ENCODE results near the gene TPMT.
"Not testable (repeated sequence)": the region's sequence is repeated elsewhere in the genome, so short reads cannot be mapped to it uniquely, and the experiment has no call there.

The TPMT gene

GRCh38 chr6:18154507-18155149 is at the start of gene TPMT:
TSS of gene TPMT (minus strand) at chr6:18155077. CDS start at chr6:18149127, 5,950 bp downstream.
- DNase-seq, result no peak

- no peak for DNase-seq
Measured at GRCh38 chr6:18203786-18204185, 48.9 kb upstream of the TPMT start.

GRCh38 chr6:18192026-18192425 is 37.1 kb upstream of the TPMT start:
- no peak for DNase-seq

- DNase-seq, result no peak
Measured at GRCh38 chr6:18189196-18189595, 34.3 kb upstream of the TPMT start.

DNA sequence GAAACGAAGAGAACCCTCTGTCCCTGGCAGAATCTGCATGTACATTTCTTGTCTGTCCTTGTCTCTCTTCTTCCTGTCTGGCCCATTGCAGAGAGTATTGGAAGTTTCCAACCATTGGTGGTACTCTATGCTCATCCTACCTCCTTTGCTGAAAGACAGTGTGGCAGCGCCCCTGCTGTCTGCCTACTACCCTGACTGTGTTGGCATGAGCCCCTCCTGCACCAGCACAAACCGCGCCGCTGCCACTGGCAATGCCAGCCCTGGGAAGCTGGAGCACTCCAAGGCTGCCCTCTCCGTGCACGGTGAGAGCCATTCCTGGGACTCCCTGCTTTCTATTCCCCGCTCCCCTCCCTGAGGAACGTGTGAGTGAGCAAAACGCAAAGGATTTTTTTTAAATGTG is 32.8 kb upstream of the TPMT start:
- no peak for DNase-seq

DNA sequence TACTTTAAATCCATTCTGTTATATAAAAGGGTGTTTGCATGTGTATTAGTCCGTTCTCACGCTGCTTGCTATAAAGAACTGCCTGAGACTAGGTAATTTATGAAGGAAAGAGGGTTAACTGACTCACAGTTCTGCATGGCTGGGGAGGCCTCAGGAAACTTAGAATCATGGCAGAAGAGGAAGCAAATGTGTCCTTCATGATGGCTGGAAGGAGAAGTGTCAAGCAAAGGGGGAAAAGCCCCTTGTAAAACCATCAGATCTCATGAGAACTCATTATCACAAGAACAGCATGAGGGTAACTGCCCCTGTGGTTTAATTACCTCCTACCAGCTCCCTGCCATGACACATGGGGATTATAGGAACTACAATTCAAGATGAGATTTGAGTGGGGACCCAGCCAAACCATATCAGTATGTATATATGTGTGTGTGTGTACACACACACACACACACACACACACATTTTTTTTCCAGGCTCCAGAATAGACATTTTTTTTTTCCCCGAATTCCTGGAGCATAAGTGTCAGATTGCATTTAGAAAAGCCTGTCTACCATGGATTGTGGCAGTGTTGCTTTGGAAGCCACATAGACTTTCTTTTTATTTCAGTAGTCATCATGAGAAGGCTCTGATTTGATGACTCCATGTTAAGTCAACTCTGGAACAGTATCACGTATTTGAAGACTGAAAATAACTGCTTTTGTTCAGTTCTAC is 31.8 kb upstream of the TPMT start:
- no peak for DNase-seq

- DNase-seq, result no peak
Measured at GRCh38 chr6:18186033-18186432, 31.2 kb upstream of the TPMT start.

- DNase-seq, result no peak
Measured at GRCh38 chr6:18185624-18186023, 30.7 kb upstream of the TPMT start.

DNA sequence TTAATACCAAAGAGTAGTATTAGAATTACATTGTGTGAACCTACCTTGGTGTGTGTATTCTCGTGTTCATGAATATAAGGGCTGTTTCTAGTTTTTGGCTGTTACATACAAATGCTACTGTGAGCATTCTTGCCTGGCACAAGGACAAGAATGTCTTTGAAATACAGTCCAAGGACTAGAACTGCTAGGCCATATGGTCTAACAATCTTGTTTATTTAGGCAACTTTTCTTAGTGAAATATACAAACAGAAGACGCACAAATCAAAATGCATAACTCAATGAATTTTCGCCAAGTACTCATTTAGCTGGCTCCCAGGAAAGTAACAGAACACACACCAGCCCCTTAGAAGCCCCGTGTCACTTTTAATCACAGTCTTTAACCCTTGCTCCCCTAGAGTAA is 28.9 kb upstream of the TPMT start:
- DNase-seq, result no peak

DNA sequence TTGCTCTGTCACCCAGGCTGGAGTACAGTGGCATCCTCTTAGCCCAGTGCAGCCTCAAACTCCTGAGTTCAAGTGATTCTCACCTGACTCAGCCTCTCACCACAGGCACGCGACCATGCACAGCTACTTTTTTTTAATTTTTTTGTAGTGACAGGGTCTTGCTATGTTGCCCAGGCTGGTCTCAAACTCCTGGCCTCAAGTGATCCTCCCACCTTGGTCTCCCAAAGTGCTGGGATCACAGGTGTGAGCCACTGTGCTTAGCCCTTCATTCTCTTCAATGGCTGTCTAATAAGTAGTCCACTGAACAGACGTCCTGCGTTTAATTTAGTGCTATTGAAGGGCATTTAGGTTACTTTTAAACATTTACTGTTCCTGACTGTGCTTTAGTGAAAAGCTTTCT is 27.7 kb upstream of the TPMT start:
- no peak for DNase-seq

DNA sequence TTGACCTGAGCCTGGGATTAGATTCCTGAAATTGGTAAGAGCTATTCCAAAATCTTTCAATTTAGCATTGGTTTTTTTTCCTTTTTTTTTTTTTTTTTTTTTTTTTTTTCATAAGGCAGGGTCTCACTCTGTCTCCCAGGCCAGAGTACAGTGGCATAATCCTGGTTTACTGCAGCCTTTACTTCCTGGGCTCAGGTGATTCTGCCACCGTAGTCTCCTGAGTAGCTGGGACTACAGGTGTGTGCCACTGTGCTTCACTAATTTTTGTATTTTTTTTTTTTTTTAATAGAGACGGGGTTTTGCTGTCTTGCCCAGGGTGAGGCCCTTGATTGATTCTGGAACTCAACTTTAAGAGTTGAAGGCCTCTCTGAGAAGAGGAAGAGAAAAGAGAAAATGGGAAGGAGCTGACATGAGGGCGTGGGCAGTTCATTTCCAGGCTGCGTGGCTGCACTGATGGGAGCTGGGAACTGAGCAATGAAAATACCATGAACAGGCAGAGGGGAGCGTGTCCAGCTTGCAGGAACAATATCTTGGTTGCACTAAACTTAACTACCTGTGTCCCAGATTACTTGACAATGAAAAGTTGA is 25.0 kb upstream of the TPMT start:
- DNase-seq, result no peak

GRCh38 chr6:18178960-18179615 is 24.2 kb upstream of the TPMT start:
- DNase-seq, result no peak

- no peak for DNase-seq
Measured at GRCh38 chr6:18177286-18177965, 22.5 kb upstream of the TPMT start.

GRCh38 chr6:18176198-18176597 is 21.3 kb upstream of the TPMT start:
- DNase-seq, result not testable (repeated sequence)

DNA sequence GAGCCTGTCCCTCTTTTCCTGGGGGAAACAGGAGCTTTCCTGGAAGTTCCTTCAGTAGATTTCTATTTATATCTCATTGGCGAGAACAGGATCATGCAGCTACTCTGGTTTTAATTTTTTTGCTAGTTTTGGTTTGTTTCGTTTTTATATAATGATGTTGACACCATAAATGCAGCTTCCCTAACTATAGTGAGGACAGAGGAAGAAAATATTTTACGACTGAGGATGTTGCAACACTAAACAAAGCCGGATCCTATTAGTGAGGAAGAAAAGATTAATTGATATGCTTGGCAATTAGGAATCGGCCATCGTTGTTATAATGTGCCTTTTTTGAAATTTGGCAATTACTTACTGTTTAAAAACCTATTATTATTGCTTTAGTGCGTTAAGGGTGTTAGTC is 17.0 kb upstream of the TPMT start:
- no peak for DNase-seq

- DNase-seq, result no peak
Measured at GRCh38 chr6:18168264-18168663, 13.4 kb upstream of the TPMT start.

- DNase-seq, result no peak
Measured at GRCh38 chr6:18166312-18167036, 11.6 kb upstream of the TPMT start.

DNA sequence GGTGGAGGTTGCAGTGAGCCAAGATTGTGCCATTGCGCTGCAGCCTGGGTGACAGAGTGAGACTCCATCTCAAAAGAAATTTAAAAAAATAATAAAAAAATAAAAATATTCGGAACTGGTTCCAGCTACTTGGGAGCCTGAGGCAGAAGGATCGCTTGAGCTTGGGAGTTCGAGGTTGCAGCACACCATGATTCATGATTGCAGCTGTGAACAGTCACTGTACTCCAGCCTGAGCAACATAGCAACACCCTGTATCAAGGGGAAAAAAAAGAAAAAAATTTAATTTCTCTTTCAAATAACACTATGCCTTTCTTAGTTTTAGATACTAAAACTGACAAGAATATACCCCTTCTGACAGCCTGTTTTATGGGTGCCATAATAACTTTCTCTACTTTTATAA is 10.9 kb upstream of the TPMT start:
- no peak for DNase-seq

DNA sequence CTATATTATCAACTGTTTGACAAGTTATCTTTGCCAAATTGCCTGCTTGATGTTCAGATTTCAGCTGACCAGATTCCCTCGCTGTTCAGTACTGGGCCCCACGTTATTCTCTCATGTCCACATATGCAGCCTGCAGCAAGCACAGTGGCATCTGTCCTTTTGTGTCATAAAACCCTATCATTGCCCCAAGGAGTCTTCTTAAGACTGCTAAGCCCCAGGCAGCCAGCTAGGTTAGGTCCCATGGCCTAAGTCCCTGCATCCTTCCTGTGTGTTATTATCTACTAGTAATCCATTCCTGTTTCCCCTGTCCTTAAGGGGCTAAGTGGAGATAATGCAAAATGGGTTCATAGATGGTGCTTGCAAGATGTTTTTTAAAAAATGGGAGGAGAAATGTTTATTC is 7.5 kb upstream of the TPMT start:
- no peak for DNase-seq

GRCh38 chr6:18161431-18161830 is 6.6 kb upstream of the TPMT start:
- no peak for DNase-seq

DNA sequence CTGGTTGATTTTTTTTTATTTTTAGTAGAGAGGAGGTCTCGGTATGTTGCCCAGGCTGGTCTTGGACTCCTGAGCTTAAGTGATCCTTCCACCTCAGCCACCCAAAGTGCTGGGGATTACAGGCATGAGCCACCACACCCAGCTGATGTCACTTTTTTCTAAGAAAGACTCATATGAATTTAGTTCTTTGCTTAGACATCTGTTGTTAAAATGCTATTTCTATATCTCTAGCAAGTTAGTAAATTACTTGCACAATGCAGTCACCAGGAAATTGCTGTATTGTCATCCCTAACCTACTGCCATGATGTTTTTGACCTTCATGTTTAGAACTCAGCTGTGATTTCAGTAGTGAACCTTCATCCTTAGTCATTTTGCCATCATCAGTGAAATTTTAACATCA is 6.0 kb upstream of the TPMT start:
- DNase-seq, result no peak

- peak; percentile 81 for DNase-seq
Measured at GRCh38 chr6:18155864-18156421, 1.1 kb upstream of the TPMT start.

Data from activated CD8-positive, alpha-beta memory T cell treated with anti-CD3 and anti-CD28 coated beads for 24 hours (primary cell).